MCF 10A (cell line): Measurements from ENCODE around the gene TRAPPC13. TPM values are rescaled to one million over a fixed set of nuclear protein-coding genes. Genes with fewer than 3 reads are reported as not detected.

Experiments used
- BruUV-seq: library from RNA; stranded (reverse); fragments of 400-500 nt; replicated peaks from 2 replicates; lab custom pipeline; 2021; lab: Mats Ljungman, UMichigan
- CTCF ChIA-PET: fragments of 300-600 bp; sonication (Branson Sonifier 250); formaldehyde crosslinking; extraction: SDS; loops from one replicate; lab custom pipeline; 2021; ENCODE audit warnings: antibody characterized with exemption, inconsistent platforms; lab: Yijun Ruan, JAX
- POLR2A ChIA-PET: fragments of 300-600, 350-650 bp; sonication (Branson Sonifier 250); formaldehyde crosslinking; extraction: SDS; loops from one replicate; lab custom pipeline; 2020; ENCODE audit warnings: antibody characterized with exemption, inconsistent platforms; lab: Yijun Ruan, JAX
- DNase-seq: peaks from one replicate; pipeline ENCODE4 v3.0.0-alpha.2; 2018; ENCODE audit not compliant: unreplicated experiment
- H3K27ac Mint-ChIP-seq: one replicate; pipeline ENCODE4 v1.8.0; 2022; ENCODE audit warnings: mild to moderate bottlenecking, low read depth, mixed read lengths; ENCODE audit not compliant: unreplicated experiment
- H3K27me3 Mint-ChIP-seq: one replicate; pipeline ENCODE4 v1.8.0; 2022; ENCODE audit warnings: mixed read lengths; ENCODE audit not compliant: insufficient read depth, unreplicated experiment
- H3K36me3 Mint-ChIP-seq: one replicate; pipeline ENCODE4 v1.8.0; 2022; ENCODE audit warnings: mild to moderate bottlenecking, moderate library complexity, mixed read lengths; ENCODE audit not compliant: insufficient read depth, unreplicated experiment
- H3K4me1 Mint-ChIP-seq: one replicate; pipeline ENCODE4 v1.8.0; 2022; ENCODE audit warnings: mixed read lengths; ENCODE audit not compliant: insufficient read depth, unreplicated experiment
- H3K4me3 Mint-ChIP-seq: one replicate; pipeline ENCODE4 v1.8.0; 2022; ENCODE audit warnings: mild to moderate bottlenecking, moderate library complexity, mixed read lengths; ENCODE audit not compliant: unreplicated experiment
- H3K9me3 Mint-ChIP-seq: one replicate; pipeline ENCODE4 v1.8.0; 2022; ENCODE audit warnings: mixed read lengths; ENCODE audit not compliant: unreplicated experiment
- CTCF ChIP-seq: fragments of 200-600 bp; IDR thresholded peaks from one replicate; pipeline ENCODE4 v1.8.0; 2022; ENCODE audit warnings: antibody characterized with exemption, mild to moderate bottlenecking; ENCODE audit not compliant: unreplicated experiment
- intact Hi-C: fragments of 100-400 bp; cut with micrococcal nuclease; formaldehyde crosslinking; loops from 2 replicates; pipeline ENCODE4 v1.14.1; 2022
- total RNA-seq: library from RNA; stranded (reverse); gene quantifications from 2 replicates; pipeline ENCODE4 v1.2.3, GENCODE V29; 2022

The TRAPPC13 gene
- total RNA-seq, 1 experiment from 2014 or later, result 28.4 TPM

DNA sequence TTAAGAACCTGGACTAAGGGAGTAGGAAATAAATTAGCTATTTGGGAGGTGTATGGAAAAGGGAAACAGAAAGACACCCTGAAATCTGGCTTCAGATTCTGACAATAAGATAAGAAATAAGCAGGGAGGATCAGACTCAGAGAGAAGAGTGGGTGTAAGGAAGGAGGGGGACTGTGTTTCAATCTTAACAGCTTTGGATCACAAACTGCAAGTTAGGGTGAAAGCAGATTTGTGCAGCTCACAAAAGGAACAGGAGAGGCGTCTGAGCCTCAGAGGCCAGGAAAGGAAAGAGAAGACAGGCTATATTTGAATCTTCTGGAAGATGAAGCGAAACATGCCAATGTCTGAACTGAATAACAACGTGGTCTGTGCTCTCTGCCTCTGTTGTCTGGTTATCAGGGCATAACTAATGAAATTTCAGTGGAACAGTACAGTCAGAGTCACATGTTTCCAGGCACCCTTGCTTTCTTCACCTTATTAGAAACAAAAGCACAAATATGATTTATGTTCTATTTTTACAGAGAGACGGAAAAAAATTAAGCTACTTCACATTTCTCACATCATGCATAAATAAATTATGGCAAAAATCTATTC lies 70.4 kb downstream of the TRAPPC13 start:
- BruUV-seq, result no TSS peak
- CTCF ChIA-PET, result interaction anchor here (0.6 to 0.9 kb wide), 2 partner anchors 47 to 72 kb away, joined by 3 read pairs; no protein-coding TSS in a partner anchor

DNA sequence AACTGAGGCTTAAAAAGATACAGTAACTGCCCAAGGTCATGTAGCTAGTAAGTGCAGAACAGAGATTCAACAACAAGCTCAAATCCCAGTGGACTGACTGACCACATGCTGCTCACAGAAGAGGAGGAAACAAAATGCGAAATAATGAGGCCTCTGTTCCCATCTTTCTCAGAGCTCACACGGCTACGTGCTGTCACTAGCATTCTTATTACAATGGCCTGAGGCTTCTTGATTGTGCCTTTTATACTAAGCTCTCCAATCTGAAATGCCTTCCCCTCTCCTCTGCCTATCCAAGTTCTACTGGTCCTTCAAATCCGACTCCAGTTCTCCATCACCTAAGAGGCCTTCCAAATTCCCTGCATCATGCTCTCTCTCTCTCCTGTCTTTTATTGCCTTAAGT lies 71.1 kb downstream of the TRAPPC13 start:
- CTCF ChIA-PET, result no interaction called here
- no peaks in the 10 kb centered on the region for H3K27me3 Mint-ChIP-seq
- peaks cover 10% of the 10 kb centered on the region for H3K36me3 Mint-ChIP-seq
- H3K27ac Mint-ChIP-seq, result no peak overlapping the region
- H3K9me3 Mint-ChIP-seq, result no peaks in the 10 kb centered on the region
- no peak overlapping the region for H3K4me3 Mint-ChIP-seq
- no peak for TF ChIP-seq CTCF
- POLR2A ChIA-PET, result no interaction called here
- DNase-seq, result no peak
- no TSS peak for BruUV-seq
- intact Hi-C loops, result no loop called here
- H3K4me1 Mint-ChIP-seq, result no peaks in the 10 kb centered on the region

More for the DNA sequence above, 70.4 kb downstream of the TRAPPC13 start:
- H3K4me1 Mint-ChIP-seq, result no peaks in the 10 kb centered on the region
- DNase-seq, result no peak
- H3K27ac Mint-ChIP-seq, result no peak overlapping the region
- H3K4me3 Mint-ChIP-seq, result no peak overlapping the region
- no peak for TF ChIP-seq CTCF
- intact Hi-C loops, result no loop called here
- H3K9me3 Mint-ChIP-seq, result no peaks in the 10 kb centered on the region
- POLR2A ChIA-PET, result no interaction called here
- peaks cover 16% of the 10 kb centered on the region for H3K36me3 Mint-ChIP-seq
- H3K27me3 Mint-ChIP-seq, result no peaks in the 10 kb centered on the region

DNA sequence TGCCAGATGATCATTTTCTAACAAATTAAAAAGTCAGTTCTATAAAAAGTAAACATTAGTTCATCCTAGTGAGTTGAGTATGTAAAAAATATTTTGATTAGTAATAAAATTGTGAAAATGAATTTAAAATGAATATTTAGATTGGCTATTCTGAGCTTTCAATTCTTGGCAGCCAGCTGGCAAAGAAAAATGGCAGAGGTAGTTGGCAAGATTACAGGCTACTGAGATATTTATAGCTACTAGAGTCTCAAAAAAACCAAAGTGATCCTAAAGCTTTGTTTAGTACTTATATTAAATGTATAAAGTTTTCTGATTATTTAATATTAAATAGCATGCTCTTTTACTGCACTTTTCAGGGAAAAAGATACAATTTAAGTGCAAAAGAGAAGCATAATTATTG lies 72.1 kb downstream of the TRAPPC13 start:
- BruUV-seq, result no TSS peak
- Mint-ChIP-seq H3K36me3 (peaks cover 8% of the 10 kb centered on the region), H3K9me3 (no peaks in the 10 kb centered on the region), H3K27ac (no peak overlapping the region), H3K4me1 (no peaks in the 10 kb centered on the region), H3K27me3 (no peaks in the 10 kb centered on the region), H3K4me3 (no peak overlapping the region)
- no peak for DNase-seq
- TF ChIP-seq CTCF, result no peak
- POLR2A ChIA-PET, result no interaction called here
- intact Hi-C loops, result no loop called here
- CTCF ChIA-PET, result interaction anchor here (0.6 kb wide), 1 partner anchor 166 kb away, joined by 7 read pairs; no protein-coding TSS in a partner anchor

DNA sequence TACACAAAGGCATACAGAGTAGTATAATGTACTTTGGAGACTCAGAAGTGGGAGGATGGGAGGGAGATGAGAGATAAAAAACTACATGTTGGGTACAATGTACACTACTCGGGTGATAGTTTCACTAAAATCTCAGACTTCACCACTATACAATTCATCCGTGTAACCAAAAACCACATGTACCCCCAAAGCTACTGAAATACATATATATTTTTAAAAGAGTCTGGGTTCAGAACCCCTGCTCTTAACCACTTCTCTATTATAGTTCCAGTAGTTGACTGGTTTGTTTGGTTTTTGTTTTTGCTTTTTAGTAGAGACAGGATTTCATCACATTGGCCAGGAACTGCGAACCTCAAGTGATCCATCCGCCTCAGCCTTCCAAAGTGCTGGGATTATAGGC lies 74.5 kb downstream of the TRAPPC13 start:
- no peak for TF ChIP-seq CTCF
- H3K4me1 Mint-ChIP-seq, result no peaks in the 10 kb centered on the region
- DNase-seq, result no peak
- CTCF ChIA-PET, result interaction anchor here (0.5 kb wide), 1 partner anchor 665 kb away, joined by 3 read pairs; no protein-coding TSS in a partner anchor
- H3K36me3 Mint-ChIP-seq, result peaks cover 12% of the 10 kb centered on the region
- intact Hi-C loops, result no loop called here
- no peak overlapping the region for H3K4me3 Mint-ChIP-seq
- no peaks in the 10 kb centered on the region for H3K27me3 Mint-ChIP-seq
- POLR2A ChIA-PET, result no interaction called here
- no peak overlapping the region for H3K27ac Mint-ChIP-seq
- no TSS peak for BruUV-seq
- no peaks in the 10 kb centered on the region for H3K9me3 Mint-ChIP-seq
